ENCODE data around the gene NUPR1.

DNA sequence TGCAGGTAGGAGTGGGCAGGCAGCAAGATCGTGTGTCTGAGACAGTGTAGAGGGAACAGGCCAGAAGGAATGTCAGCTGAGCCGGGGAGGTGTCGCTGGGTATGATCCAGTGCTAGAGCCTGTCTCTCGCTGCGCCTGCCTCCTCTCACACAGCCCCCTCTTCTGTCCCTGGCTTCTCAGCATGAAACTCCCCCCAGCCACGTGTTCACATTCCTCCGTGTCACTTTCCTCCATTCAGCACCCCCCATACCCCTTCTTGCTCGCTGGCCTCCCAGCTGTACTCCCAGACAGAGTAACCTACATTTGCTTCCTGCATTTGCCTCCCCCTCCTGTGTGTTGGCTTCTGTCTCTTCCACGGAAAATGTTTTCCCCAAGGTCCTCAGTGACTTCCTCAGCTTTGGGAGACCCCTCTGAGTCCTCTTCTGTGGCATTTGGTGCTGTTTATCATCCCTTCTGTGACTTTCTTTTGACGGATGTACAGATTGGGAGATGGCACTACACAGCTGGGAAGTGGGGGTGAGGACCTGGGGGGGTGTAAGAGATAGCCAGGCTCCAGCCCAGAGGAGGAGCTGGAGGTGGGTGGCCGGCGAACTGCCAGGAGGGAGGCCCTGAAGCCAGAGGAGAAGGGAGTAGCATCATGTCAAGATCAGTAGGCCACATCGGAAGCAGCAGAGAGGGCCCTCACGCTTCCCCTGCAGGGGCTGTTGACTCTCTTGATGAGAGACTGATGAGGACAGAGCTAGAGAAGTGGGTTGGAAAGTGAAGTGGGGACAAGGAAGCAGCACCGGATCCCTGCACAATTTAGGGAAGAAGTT is 34.1 kb upstream of the NUPR1 start:
- TF ChIP-seq, protein P1, sequence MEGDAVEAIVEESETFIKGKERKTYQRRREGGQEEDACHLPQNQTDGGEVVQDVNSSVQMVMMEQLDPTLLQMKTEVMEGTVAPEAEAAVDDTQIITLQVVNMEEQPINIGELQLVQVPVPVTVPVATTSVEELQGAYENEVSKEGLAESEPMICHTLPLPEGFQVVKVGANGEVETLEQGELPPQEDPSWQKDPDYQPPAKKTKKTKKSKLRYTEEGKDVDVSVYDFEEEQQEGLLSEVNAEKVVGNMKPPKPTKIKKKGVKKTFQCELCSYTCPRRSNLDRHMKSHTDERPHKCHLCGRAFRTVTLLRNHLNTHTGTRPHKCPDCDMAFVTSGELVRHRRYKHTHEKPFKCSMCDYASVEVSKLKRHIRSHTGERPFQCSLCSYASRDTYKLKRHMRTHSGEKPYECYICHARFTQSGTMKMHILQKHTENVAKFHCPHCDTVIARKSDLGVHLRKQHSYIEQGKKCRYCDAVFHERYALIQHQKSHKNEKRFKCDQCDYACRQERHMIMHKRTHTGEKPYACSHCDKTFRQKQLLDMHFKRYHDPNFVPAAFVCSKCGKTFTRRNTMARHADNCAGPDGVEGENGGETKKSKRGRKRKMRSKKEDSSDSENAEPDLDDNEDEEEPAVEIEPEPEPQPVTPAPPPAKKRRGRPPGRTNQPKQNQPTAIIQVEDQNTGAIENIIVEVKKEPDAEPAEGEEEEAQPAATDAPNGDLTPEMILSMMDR (IDR thresholded peaks at IDR 0.05 in 4 of 5, conservative IDR thresholded peaks at IDR 0.05 in 1 of 5), result no peak
- TF ChIP-seq POLR2A (IDR thresholded peaks at IDR 0.05), result no peak
